ENCODE measurements around the gene COPS6.

COPS6 gene

GRCh38 chr7:100066953-100067352 is 21.8 kb upstream of the COPS6 start:
- DNase-seq (ENCODE audit: extremely low read depth, low read depth), result no peak
- TF ChIP-seq, protein P1, sequence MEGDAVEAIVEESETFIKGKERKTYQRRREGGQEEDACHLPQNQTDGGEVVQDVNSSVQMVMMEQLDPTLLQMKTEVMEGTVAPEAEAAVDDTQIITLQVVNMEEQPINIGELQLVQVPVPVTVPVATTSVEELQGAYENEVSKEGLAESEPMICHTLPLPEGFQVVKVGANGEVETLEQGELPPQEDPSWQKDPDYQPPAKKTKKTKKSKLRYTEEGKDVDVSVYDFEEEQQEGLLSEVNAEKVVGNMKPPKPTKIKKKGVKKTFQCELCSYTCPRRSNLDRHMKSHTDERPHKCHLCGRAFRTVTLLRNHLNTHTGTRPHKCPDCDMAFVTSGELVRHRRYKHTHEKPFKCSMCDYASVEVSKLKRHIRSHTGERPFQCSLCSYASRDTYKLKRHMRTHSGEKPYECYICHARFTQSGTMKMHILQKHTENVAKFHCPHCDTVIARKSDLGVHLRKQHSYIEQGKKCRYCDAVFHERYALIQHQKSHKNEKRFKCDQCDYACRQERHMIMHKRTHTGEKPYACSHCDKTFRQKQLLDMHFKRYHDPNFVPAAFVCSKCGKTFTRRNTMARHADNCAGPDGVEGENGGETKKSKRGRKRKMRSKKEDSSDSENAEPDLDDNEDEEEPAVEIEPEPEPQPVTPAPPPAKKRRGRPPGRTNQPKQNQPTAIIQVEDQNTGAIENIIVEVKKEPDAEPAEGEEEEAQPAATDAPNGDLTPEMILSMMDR (IDR thresholded peaks at IDR 0.05; ENCODE audit: low read depth, low read length), result no peak

- no peak for DNase-seq (ENCODE audit: extremely low read depth, low read depth)
- TF ChIP-seq, protein P1 (IDR thresholded peaks at IDR 0.05; ENCODE audit: low read depth, low read length), result no peak
Measured at GRCh38 chr7:100069991-100070390, 18.8 kb upstream of the COPS6 start.

- DNase-seq (ENCODE audit: extremely low read depth, low read depth), result no peak
- TF ChIP-seq, protein P1 (IDR thresholded peaks at IDR 0.05; ENCODE audit: low read depth, low read length), result no peak
Measured at GRCh38 chr7:100071018-100071723, 17.6 kb upstream of the COPS6 start.

- DNase-seq (ENCODE audit: extremely low read depth, low read depth), result no peak
- TF ChIP-seq, protein P1 (IDR thresholded peaks at IDR 0.05; ENCODE audit: low read depth, low read length), result no peak
Measured at GRCh38 chr7:100072462-100072861, 16.3 kb upstream of the COPS6 start.

DNA sequence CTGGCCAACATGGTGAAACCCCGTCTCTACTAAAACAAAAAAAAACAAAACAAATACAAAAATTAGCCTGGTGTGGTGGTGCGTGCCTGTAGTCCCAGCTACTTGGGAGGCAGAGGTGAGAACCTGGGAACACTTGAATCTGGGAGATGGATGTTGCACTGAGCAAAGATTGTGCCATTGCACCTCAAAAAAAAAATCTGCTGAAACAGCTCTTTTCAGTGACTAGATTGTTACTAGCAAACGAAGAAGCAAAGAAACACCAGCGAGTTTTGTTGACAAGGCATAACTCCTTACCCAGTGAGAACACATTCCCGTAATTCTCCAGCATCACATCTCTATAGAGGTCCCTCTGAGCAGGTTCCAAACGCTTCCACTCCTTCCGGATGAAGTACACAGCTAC is 13.9 kb upstream of the COPS6 start:
- TF ChIP-seq, protein P1 (IDR thresholded peaks at IDR 0.05; ENCODE audit: low read depth, low read length), result no peak
- no peak for DNase-seq (ENCODE audit: extremely low read depth, low read depth)

DNA sequence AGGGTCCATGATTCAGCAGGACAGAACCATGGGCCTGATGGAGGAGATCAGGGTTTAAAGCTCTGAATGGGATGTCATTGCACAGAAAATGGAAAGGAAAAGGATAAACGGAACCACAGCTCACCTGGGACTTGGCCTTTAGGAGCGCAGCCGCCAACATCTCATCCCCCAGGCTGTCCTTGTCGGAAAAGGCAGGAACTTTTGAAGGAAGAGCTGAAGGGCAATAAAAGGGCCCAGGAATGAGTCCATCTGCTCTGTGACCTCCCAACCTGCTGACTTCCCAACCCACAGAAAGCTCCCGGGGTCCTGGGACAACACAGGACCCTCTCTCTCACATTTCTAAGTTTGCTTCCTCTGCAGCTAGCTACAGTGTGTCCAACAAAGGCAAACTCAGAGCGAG is 13.4 kb upstream of the COPS6 start:
- TF ChIP-seq, protein P1 (IDR thresholded peaks at IDR 0.05; ENCODE audit: low read depth, low read length), result no peak
- DNase-seq (ENCODE audit: extremely low read depth, low read depth), result no peak

DNA sequence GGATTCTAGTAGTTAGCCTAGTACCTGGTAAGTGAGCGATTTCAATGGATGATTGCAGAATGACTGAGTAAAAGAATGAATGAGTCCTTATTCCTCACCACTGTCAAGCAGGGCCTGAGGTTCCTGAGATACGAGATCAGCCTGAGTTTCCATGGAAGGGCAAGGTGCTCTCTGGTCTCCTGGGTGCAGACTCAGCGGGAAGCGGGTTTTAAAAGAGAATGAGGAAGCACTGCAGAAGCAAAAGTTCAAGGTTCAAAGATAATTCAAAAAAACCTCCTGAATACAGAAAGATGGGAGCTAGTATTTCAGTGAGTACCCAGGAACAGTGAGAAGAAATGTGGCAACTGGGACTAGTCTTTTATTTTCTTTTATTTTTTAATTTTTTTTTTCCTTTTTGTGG is 11.6 kb upstream of the COPS6 start:
- no peak for DNase-seq (ENCODE audit: extremely low read depth, low read depth)
- TF ChIP-seq, protein P1 (IDR thresholded peaks at IDR 0.05; ENCODE audit: low read depth, low read length), result no peak
